ENCODE data around the gene RHOJ. TPM values are rescaled to one million over a fixed set of nuclear protein-coding genes. Genes with fewer than 3 reads are reported as not detected.

The RHOJ gene
- total and polyA plus RNA-seq, 2 donors (not counting 1 experiment from before 2014, with no cell fraction given), result not detected

- ChIA-PET POLR2A (no interaction called here), CTCF (no interaction called here)
- Histone ChIP-seq H3K4me2 (replicated peaks; ENCODE audit: low read depth, low read length, poor library complexity, severe bottlenecking) (no peak overlapping the region), H3K4me1 (ENCODE audit: control insufficient read depth in 2 of 2, insufficient read depth in 2 of 2, low read length in 2 of 2) (no peaks in the 10 kb centered on the region), H3K4me3 (ENCODE audit: control extremely low read depth in 1 of 5, extremely low read depth in 1 of 5, insufficient read depth in 1 of 5, low read depth in 2 of 5, low read length in 4 of 5) (no peak overlapping the region), H3K79me2 (ENCODE audit: control insufficient read depth, insufficient read depth, low read length) (no peaks in the 10 kb centered on the region), H4K20me1 (ENCODE audit: control insufficient read depth, insufficient read depth, low read length, poor library complexity, severe bottlenecking) (no peaks in the 10 kb centered on the region), H3K36me3 (replicated peaks in 1 of 2; ENCODE audit: control extremely low read depth in 1 of 2, control insufficient read depth in 1 of 2, extremely low read depth in 1 of 2, insufficient read depth in 2 of 2, low read length in 1 of 2) (no peaks in the 10 kb centered on the region), H2AFZ (ENCODE audit: insufficient read depth, low read depth, low read length, poor library complexity, severe bottlenecking) (no peak overlapping the region), H3K9ac (ENCODE audit: low read length) (no peak overlapping the region), H3K27ac (ENCODE audit: low read length in 2 of 2) (no peak overlapping the region), H3K27me3 (replicated peaks in 1 of 4; ENCODE audit: control extremely low read depth in 1 of 4, control insufficient read depth in 3 of 4, insufficient read depth in 4 of 4, low read length in 3 of 4) (peaks cover 0 to 4% (median 0%) of the 10 kb centered on the region in 4 experiments), H3K9me3 (ENCODE audit: control extremely low read depth in 1 of 3, control insufficient read depth in 2 of 3, insufficient read depth in 1 of 3, low read length in 2 of 3) (no peaks in the 10 kb centered on the region)
- intact Hi-C loops (cut with micrococcal nuclease), result no loop called here
- no peaks in the 10 kb centered on the region for H3K4me1 Mint-ChIP-seq
- WGBS (ENCODE audit: insufficient coverage), result no CpG with 5 or more reads among the region's 2 CpGs
- DNase-seq, result no peak
- no peak overlapping the region for H3K27ac Mint-ChIP-seq
- no peak for TF ChIP-seq CTCF (IDR thresholded peaks at IDR 0.05)
- no peak for TF ChIP-seq EZH2 (IDR thresholded peaks at IDR 0.05; ENCODE audit: borderline replicate concordance, insufficient read depth, low read depth, low read length, poor library complexity, severe bottlenecking)
- H3K9me3 Mint-ChIP-seq (ENCODE audit: insufficient read depth), result no peaks in the 10 kb centered on the region
- no peak overlapping the region for H3K4me3 Mint-ChIP-seq
- no peak for ATAC-seq (ENCODE audit: low read depth)
- peaks cover 12% of the 10 kb centered on the region for H3K27me3 Mint-ChIP-seq
Measured at GRCh38 chr14:63249092-63249491, 44.8 kb downstream of the RHOJ start.

- no peaks in the 10 kb centered on the region for H3K79me2 ChIP-seq (ENCODE audit: control insufficient read depth, insufficient read depth, low read length)
Measured at GRCh38 chr14:63257299-63257698, 53.1 kb downstream of the RHOJ start.

More at GRCh38 chr14:63257299-63257698, 53.1 kb downstream of the RHOJ start:
- Histone ChIP-seq H2AFZ (ENCODE audit: insufficient read depth, low read depth, low read length, poor library complexity, severe bottlenecking) (no peak overlapping the region), H3K9me3 (ENCODE audit: control extremely low read depth in 1 of 3, control insufficient read depth in 2 of 3, insufficient read depth in 1 of 3, low read length in 2 of 3) (no peaks in the 10 kb centered on the region), H3K27ac (ENCODE audit: low read length in 2 of 2) (no peak overlapping the region), H3K36me3 (replicated peaks in 1 of 2; ENCODE audit: control extremely low read depth in 1 of 2, control insufficient read depth in 1 of 2, extremely low read depth in 1 of 2, insufficient read depth in 2 of 2, low read length in 1 of 2) (no peaks in the 10 kb centered on the region), H4K20me1 (ENCODE audit: control insufficient read depth, insufficient read depth, low read length, poor library complexity, severe bottlenecking) (no peaks in the 10 kb centered on the region), H3K4me1 (ENCODE audit: control insufficient read depth in 2 of 2, insufficient read depth in 2 of 2, low read length in 2 of 2) (no peaks in the 10 kb centered on the region), H3K27me3 (replicated peaks in 1 of 4; ENCODE audit: control extremely low read depth in 1 of 4, control insufficient read depth in 3 of 4, insufficient read depth in 4 of 4, low read length in 3 of 4) (peaks cover 0 to under 1% (median 0%) of the 10 kb centered on the region in 4 experiments), H3K4me3 (ENCODE audit: control extremely low read depth in 1 of 5, extremely low read depth in 1 of 5, insufficient read depth in 1 of 5, low read depth in 2 of 5, low read length in 4 of 5) (no peak overlapping the region), H3K4me2 (replicated peaks; ENCODE audit: low read depth, low read length, poor library complexity, severe bottlenecking) (no peak overlapping the region), H3K9ac (ENCODE audit: low read length) (no peak overlapping the region)
- H3K9me3 Mint-ChIP-seq (ENCODE audit: insufficient read depth), result no peaks in the 10 kb centered on the region
- DNase-seq, result no peak
- no peak for ATAC-seq (ENCODE audit: low read depth)
- no peaks in the 10 kb centered on the region for H3K4me1 Mint-ChIP-seq
- intact Hi-C loops (cut with micrococcal nuclease), result no loop called here
- CTCF ChIA-PET, result no interaction called here
- H3K27ac Mint-ChIP-seq, result no peak overlapping the region
- POLR2A ChIA-PET, result no interaction called here
- WGBS (ENCODE audit: insufficient coverage), result 71% methylated on average over 4 of the region's 4 CpGs
- no peak overlapping the region for H3K4me3 Mint-ChIP-seq
- H3K27me3 Mint-ChIP-seq, result peaks cover 17% of the 10 kb centered on the region
- TF ChIP-seq EZH2 (IDR thresholded peaks at IDR 0.05; ENCODE audit: borderline replicate concordance, insufficient read depth, low read depth, low read length, poor library complexity, severe bottlenecking) (no peak), CTCF (IDR thresholded peaks at IDR 0.05) (no peak)
